Keratinocyte (primary cell): ENCODE results near the gene CSF3R. TPM values are rescaled to one million over a fixed set of nuclear protein-coding genes. Genes with fewer than 3 reads are reported as not detected.

Experiments used
- DNase-seq: peaks from one replicate; pipeline ENCODE4 v3.0.0-alpha.2; 2011; ENCODE audit warnings: low read depth, missing footprints, low spot score
- FAIRE-seq: peaks from 2 replicates; lab custom pipeline; 2011; peaks lifted over from hg19 to GRCh38; lab: Jason Lieb, UNC
- H2AFZ ChIP-seq: 2 replicates; pipeline ENCODE4 v1.6.0; 2012; ENCODE audit warnings: low read length, control low read depth, inconsistent platforms; ENCODE audit not compliant: control insufficient read depth
- H3K27ac ChIP-seq: 2 replicates; pipeline ENCODE4 v1.5.1; 2011; ENCODE audit warnings: low read length; ENCODE audit not compliant: control insufficient read depth, insufficient read depth
- H3K27me3 ChIP-seq: 3 replicates; pipeline ENCODE4 v1.6.0; 2011; ENCODE audit warnings: low read length; ENCODE audit not compliant: control insufficient read depth, insufficient read depth; ENCODE audit errors: extremely low read depth
- H3K36me3 ChIP-seq, 2 experiments: 2 replicates in 1 of 2; 3 replicates in 1 of 2; pipeline ENCODE4 v1.5.1; 2011; ENCODE audit warnings: low read length in 2 of 2, mild to moderate bottlenecking in 1 of 2; ENCODE audit not compliant: control insufficient read depth in 2 of 2, insufficient read depth in 2 of 2; ENCODE audit errors: extremely low read depth in 1 of 2
- H3K4me1 ChIP-seq: 3 replicates; pipeline ENCODE4 v1.5.1; 2011; ENCODE audit warnings: low read length; ENCODE audit not compliant: control insufficient read depth, insufficient read depth; ENCODE audit errors: extremely low read depth
- H3K4me2 ChIP-seq: 3 replicates; pipeline ENCODE4 v1.6.0; 2011; ENCODE audit warnings: low read depth, low read length; ENCODE audit not compliant: control insufficient read depth, insufficient read depth; ENCODE audit errors: extremely low read depth
- H3K4me3 ChIP-seq, 3 experiments: fragments of 200-600 bp in 1 of 3; sonication (generic) in 1 of 3; 2 replicates in 2 of 3; 3 replicates in 1 of 3; pipeline ENCODE4 v1.5.1; 2011 to 2016; ENCODE audit warnings: low read length in 3 of 3, mild to moderate bottlenecking in 3 of 3, control low read depth in 2 of 3, inconsistent platforms in 1 of 3, low read depth in 1 of 3, mixed read lengths in 1 of 3, mixed run types in 1 of 3, moderate library complexity in 1 of 3; ENCODE audit not compliant: control insufficient read depth in 2 of 3, insufficient read depth in 2 of 3; ENCODE audit errors: extremely low read depth in 1 of 3
- H3K79me2 ChIP-seq: 2 replicates; pipeline ENCODE4 v1.6.0; 2012; ENCODE audit warnings: low read length; ENCODE audit not compliant: control insufficient read depth, insufficient read depth
- H3K9ac ChIP-seq: 3 replicates; pipeline ENCODE4 v1.6.0; 2011; ENCODE audit warnings: low read length; ENCODE audit not compliant: control insufficient read depth, insufficient read depth; ENCODE audit errors: extremely low read depth
- H3K9me1 ChIP-seq: 3 replicates; pipeline ENCODE4 v1.6.0; 2011; ENCODE audit warnings: low read length; ENCODE audit not compliant: control insufficient read depth, insufficient read depth; ENCODE audit errors: extremely low read depth
- H3K9me3 ChIP-seq: 2 replicates; pipeline ENCODE4 v1.5.1; 2012; ENCODE audit warnings: low read depth, low read length; ENCODE audit not compliant: control insufficient read depth
- H4K20me1 ChIP-seq: 3 replicates; pipeline ENCODE4 v1.6.0; 2011; ENCODE audit warnings: low read length; ENCODE audit not compliant: control insufficient read depth, insufficient read depth; ENCODE audit errors: extremely low read depth
- CTCF ChIP-seq, 3 experiments: IDR thresholded peaks in 1 of 3; conservative IDR thresholded peaks in 1 of 3; optimal IDR thresholded peaks in 1 of 3; 2 replicates in 2 of 3; 3 replicates in 1 of 3; pipeline versions ENCODE3 to v1.5.1; 2011; ENCODE audit warnings: low read length in 3 of 3, mild to moderate bottlenecking in 3 of 3, moderate library complexity in 2 of 3, control low read depth in 1 of 3, inconsistent platforms in 1 of 3; ENCODE audit not compliant: insufficient read depth in 2 of 3; ENCODE audit errors: extremely low read depth in 1 of 3
- EZH2 ChIP-seq: IDR thresholded peaks from one replicate; pipeline ENCODE4 v1.6.1; 2012; ENCODE audit warnings: inconsistent platforms, mild to moderate bottlenecking, low read length, moderate library complexity
- dilution Hi-C: fragments of 300-500 bp; cut with MboI; formaldehyde crosslinking; loops from one replicate; pipeline ENCODE4 v1.7.0; 2020; ENCODE audit warnings: low sequenced_read_pairs; ENCODE audit not compliant: extremely low pct_ligation_motif_present
- polyA plus RNA-seq, 5 experiments: library from polyadenylated mRNA; depleted of rRNA in 3 of 5; stranded (reverse) in 3 of 5; stranded (forward) in 1 of 5; unstranded in 1 of 5; fragments of >200 nt; gene quantifications; 1 replicate in 1 of 5; 2 replicates in 3 of 5; 3 replicates in 1 of 5; pipeline versions ENCODE4 v1.2.1 to v1.2.3, GENCODE V29; 2011 to 2012; ENCODE audit warnings: missing spikeins in 2 of 5, low read depth in 1 of 5, low replicate concordance in 1 of 5

The CSF3R gene
- polyA plus RNA-seq, 1 donor (not counting 4 experiments of a cell fraction or from before 2014, with no cell fraction given): not detected

DNA sequence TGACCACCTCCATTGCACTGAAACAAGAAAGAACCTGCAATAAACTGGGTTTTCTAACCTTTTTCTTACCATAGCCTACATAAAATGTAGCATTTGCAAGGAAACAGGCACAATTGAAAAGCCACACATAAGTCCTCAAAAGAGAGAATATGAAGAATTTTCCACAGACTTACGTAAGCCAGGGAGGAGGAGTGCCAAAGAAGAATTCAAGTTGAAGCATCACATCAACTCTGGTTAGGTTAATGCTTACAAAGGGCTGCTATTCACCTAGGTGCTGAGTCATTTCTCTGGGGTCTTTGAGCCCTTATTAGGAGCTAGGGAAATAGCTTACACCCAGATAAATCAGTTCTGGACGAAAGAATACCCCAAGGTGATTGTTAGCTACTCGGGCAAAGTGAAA is 42.1 kb downstream of the CSF3R start:
- TF ChIP-seq EZH2 (no peak), CTCF (optimal IDR thresholded peaks at IDR 0.05 in 1 of 3, IDR thresholded peaks at IDR 0.05 in 1 of 3, conservative IDR thresholded peaks at IDR 0.05 in 1 of 3; ENCODE audit: extremely low read depth in 1 of 3, insufficient read depth in 2 of 3, low read length in 3 of 3) (no peak)
- no peaks in the 10 kb centered on the region for H4K20me1 ChIP-seq
- no peaks in the 10 kb centered on the region for H3K36me3 ChIP-seq
- peaks cover 15% of the 10 kb centered on the region for H3K4me1 ChIP-seq
- no peaks in the 10 kb centered on the region for H3K79me2 ChIP-seq
- no peaks in the 10 kb centered on the region for H3K9me1 ChIP-seq
- H3K9ac ChIP-seq: no peak overlapping the region
- no peaks in the 10 kb centered on the region for H3K9me3 ChIP-seq
- no peak overlapping the region for H3K4me2 ChIP-seq
- DNase-seq (no peak), FAIRE-seq (no peak)
- no peak overlapping the region for H2AFZ ChIP-seq
- no peak overlapping the region for H3K27ac ChIP-seq
- no peak overlapping the region for H3K4me3 ChIP-seq
- dilution Hi-C loops: no loop called here
- H3K27me3 ChIP-seq: no peaks in the 10 kb centered on the region

GRCh38 chr1:36440044-36440443 is 42.7 kb downstream of the CSF3R start:
- H3K9me3 ChIP-seq: no peaks in the 10 kb centered on the region
- no peaks in the 10 kb centered on the region for H3K36me3 ChIP-seq
- no peaks in the 10 kb centered on the region for H3K9me1 ChIP-seq
- no peak for DNase-seq
- no peaks in the 10 kb centered on the region for H3K79me2 ChIP-seq
- FAIRE-seq: no peak
- H3K27me3 ChIP-seq: no peaks in the 10 kb centered on the region
- no peak overlapping the region for H3K4me3 ChIP-seq
- no peak overlapping the region for H3K9ac ChIP-seq
- H3K4me1 ChIP-seq: peaks cover 15% of the 10 kb centered on the region
- H2AFZ ChIP-seq: no peak overlapping the region
- no peak overlapping the region for H3K4me2 ChIP-seq
- H4K20me1 ChIP-seq: no peaks in the 10 kb centered on the region
- dilution Hi-C loops: no loop called here
- no peak for TF ChIP-seq CTCF (optimal IDR thresholded peaks at IDR 0.05 in 1 of 3, IDR thresholded peaks at IDR 0.05 in 1 of 3, conservative IDR thresholded peaks at IDR 0.05 in 1 of 3; ENCODE audit: extremely low read depth in 1 of 3, insufficient read depth in 2 of 3, low read length in 3 of 3)
- TF ChIP-seq EZH2: no peak
- no peak overlapping the region for H3K27ac ChIP-seq
